Psoas muscle (tissue), 8 donors: ENCODE data around the gene CHRNA7. TPM values are rescaled to one million over a fixed set of nuclear protein-coding genes. Genes with fewer than 3 reads are reported as not detected.

Source experiments
- ATAC-seq, 4 donors: fragments of 200-7000 bp; cut with Tn5 transposase; one replicate each; pipeline ENCODE4 v1.9.1; 2020; ENCODE audit warnings: moderate library complexity in 3 of 4, mild to moderate bottlenecking in 2 of 4
- DNase-seq, 2 donors: peaks; one replicate each; pipeline ENCODE4 v3.0.0-alpha.2; 2020
- H3K27ac ChIP-seq: fragments of 200-600 bp; one replicate; pipeline ENCODE4 v1.8.0; 2022
- H3K27me3 ChIP-seq, 3 donors: fragments of 200-600 bp in 1 of 3; one replicate each; pipeline versions ENCODE4 v1.6.1 to v1.8.0; 2013 to 2022; ENCODE audit warnings: low read length in 2 of 3, mild to moderate bottlenecking in 2 of 3, moderate library complexity in 1 of 3; ENCODE audit not compliant: insufficient read depth in 3 of 3
- H3K36me3 ChIP-seq, 2 donors: fragments of 200-600 bp in 1 of 2; one replicate each; pipeline versions ENCODE4 v1.6.1 to v1.8.0; 2013 to 2022; ENCODE audit warnings: low read depth in 1 of 2, mild to moderate bottlenecking in 1 of 2, moderate library complexity in 1 of 2; ENCODE audit not compliant: insufficient read depth in 1 of 2
- H3K4me1 ChIP-seq: fragments of 200-600 bp; one replicate; pipeline ENCODE4 v1.8.0; 2022
- H3K4me3 ChIP-seq: fragments of 200-600 bp; one replicate; pipeline ENCODE4 v1.8.0; 2022; ENCODE audit warnings: mild to moderate bottlenecking
- H3K9me3 ChIP-seq: fragments of 200-600 bp; one replicate; pipeline ENCODE4 v1.8.0; 2022
- WGBS, 3 donors: extraction: QIAGEN DNeasy Blood & Tissue Kit; methylation state at CpG; one replicate each; pipeline versions ENCODE4 v1.1.6 to v1.1.7; 2013; 5-methylcytosine and 5-hydroxymethylcytosine counted together
- intact Hi-C, 2 donors: fragments of 100-400 bp; cut with DNase I; formaldehyde crosslinking; loops; one replicate each; pipeline versions ENCODE4 v1.11.0 to v1.14.2; 2022
- polyA plus RNA-seq, 3 donors: library from polyadenylated mRNA; stranded (reverse); fragments of 200-250 nt; gene quantifications; one replicate each; pipeline ENCODE4 v1.2.3, GENCODE V29; 2013
- total RNA-seq, 4 donors: library from RNA; stranded (reverse); fragmentation: NEBNext Ultra II Directional in 2 of 4; extraction: Animal tissue kit (Norgen Biotek cat#: 25700) in 2 of 4; gene quantifications; one replicate each; pipeline versions ENCODE4 v1.2.1 to v1.2.4, GENCODE V29; 2021 to 2023
- TF ChIP-seq, protein P1 (sequence below): fragments of 200-600 bp; IDR thresholded peaks from one replicate; pipeline ENCODE4 v1.8.0; 2022; ENCODE audit warnings: antibody characterized with exemption
- donor health status: healthy with polysubstance abuse.
- donor health status: DM: no; HTN: no; CAD: no; lungs with moderate emphysema.
- donor health status: Bipolar disorder and iron deficiency.
- donor health status: healthy.
- donor health status: DM: yes; HTN: yes; CAD: no.
- donor health status: DM: no; HTN: no; CAD: no.
- donor health status: DM: no; HTN: no; CAD: no.
- donor health status: DM: yes; HTN: yes; CAD: no.

Gene CHRNA7
- total and polyA plus RNA-seq, 7 donors = 0.18 to 1.9 (median 0.45) TPM

DNA sequence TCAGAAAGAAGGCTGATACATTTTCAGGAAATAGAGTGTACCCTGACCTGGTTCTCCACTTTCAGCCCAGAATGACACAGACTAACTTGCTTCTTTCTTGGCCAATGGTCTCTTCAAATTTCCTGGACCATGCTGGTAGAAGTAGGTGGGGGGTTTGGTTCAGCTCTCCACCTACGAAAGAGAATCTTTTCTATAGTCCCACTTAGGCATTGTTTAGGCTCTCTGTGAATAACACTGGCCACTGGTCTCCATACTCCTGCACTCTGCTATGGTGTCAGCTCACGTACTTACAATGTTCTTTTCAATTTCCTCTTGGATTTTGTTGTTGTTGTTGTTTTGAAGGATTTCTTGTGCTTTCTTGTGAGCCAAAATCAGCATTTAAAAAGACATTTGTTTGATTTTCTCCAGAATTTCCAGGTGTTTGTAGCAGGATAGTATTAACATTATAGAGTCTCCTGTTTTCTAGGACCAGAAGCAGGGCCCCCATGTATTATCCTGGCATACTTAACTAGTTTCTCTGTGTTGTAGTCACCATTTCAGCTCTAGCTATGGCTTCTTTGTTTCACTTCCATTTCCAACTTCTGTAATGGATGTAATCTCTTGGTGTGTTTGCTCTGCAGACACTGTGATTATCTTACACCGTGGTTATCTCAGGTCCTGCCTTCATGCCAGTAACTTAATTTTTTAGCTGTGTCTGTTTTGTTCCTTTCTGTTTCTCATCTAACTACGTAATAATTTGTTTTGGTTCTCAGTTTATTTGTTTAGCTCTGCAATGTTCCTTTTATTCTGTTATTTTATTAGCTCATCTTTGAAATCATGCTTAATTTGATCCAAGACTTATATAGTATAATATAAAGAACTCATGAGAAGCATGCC lies 61.4 kb downstream of the CHRNA7 start:
- H3K36me3 ChIP-seq = no peaks in the 10 kb centered on the region
- DNase-seq = no peak
- no peaks in the 10 kb centered on the region for H3K4me1 ChIP-seq
- H3K27ac ChIP-seq = no peak overlapping the region
- intact Hi-C loops = no loop called here
- TF ChIP-seq, protein P1, sequence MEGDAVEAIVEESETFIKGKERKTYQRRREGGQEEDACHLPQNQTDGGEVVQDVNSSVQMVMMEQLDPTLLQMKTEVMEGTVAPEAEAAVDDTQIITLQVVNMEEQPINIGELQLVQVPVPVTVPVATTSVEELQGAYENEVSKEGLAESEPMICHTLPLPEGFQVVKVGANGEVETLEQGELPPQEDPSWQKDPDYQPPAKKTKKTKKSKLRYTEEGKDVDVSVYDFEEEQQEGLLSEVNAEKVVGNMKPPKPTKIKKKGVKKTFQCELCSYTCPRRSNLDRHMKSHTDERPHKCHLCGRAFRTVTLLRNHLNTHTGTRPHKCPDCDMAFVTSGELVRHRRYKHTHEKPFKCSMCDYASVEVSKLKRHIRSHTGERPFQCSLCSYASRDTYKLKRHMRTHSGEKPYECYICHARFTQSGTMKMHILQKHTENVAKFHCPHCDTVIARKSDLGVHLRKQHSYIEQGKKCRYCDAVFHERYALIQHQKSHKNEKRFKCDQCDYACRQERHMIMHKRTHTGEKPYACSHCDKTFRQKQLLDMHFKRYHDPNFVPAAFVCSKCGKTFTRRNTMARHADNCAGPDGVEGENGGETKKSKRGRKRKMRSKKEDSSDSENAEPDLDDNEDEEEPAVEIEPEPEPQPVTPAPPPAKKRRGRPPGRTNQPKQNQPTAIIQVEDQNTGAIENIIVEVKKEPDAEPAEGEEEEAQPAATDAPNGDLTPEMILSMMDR = no peak
- WGBS, 3 donors = 68 to 74% (median 68%) methylated on average over 4 of the region's 4 CpGs
- ATAC-seq = no peak
- H3K4me3 ChIP-seq = no peak overlapping the region
- no peaks in the 10 kb centered on the region for H3K27me3 ChIP-seq
- H3K9me3 ChIP-seq = no peaks in the 10 kb centered on the region

DNA sequence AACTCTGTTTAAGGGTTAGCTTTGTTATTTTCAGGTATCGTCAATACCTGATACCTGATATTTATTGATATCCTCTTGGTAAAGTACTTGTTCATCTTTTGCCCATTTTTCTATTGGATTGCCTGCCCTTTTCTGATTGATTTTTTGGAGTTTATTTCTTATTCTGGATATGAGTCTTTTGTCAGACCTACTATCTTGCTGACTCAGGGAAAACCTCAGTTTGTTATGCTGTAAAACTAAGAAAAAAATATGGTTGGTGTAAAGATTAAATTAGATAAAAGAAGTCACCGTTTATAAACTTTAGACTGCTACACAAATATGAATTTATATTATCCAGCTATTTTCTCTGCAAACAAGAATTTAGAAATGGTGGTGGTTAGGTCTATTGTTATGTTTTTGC lies 65.9 kb downstream of the CHRNA7 start:
- Histone ChIP-seq H3K27ac (no peak overlapping the region), H3K9me3 (no peaks in the 10 kb centered on the region), H3K4me3 (no peak overlapping the region), H3K27me3 (no peaks in the 10 kb centered on the region), H3K4me1 (no peaks in the 10 kb centered on the region), H3K36me3 (no peaks in the 10 kb centered on the region)
- DNase-seq (no peak), ATAC-seq (no peak)
- intact Hi-C loops = no loop called here
- 85 to 90% (median 89%) methylated on average over 2 of the region's 2 CpGs for WGBS, 3 donors
- TF ChIP-seq, protein P1 = no peak

GRCh38 chr15:32096916-32097617 lies 66.8 kb downstream of the CHRNA7 start:
- TF ChIP-seq, protein P1 = no peak
- no peak overlapping the region for H3K4me3 ChIP-seq
- DNase-seq (no peak), ATAC-seq (no peak)
- no peaks in the 10 kb centered on the region for H3K9me3 ChIP-seq
- 47 to 58% (median 55%) methylated on average over 12 to 13 of the region's 13 CpGs for WGBS, 3 donors
- H3K36me3 ChIP-seq = no peaks in the 10 kb centered on the region
- no peak overlapping the region for H3K27ac ChIP-seq
- H3K27me3 ChIP-seq = no peaks in the 10 kb centered on the region
- intact Hi-C loops = no loop called here
- no peaks in the 10 kb centered on the region for H3K4me1 ChIP-seq

DNA sequence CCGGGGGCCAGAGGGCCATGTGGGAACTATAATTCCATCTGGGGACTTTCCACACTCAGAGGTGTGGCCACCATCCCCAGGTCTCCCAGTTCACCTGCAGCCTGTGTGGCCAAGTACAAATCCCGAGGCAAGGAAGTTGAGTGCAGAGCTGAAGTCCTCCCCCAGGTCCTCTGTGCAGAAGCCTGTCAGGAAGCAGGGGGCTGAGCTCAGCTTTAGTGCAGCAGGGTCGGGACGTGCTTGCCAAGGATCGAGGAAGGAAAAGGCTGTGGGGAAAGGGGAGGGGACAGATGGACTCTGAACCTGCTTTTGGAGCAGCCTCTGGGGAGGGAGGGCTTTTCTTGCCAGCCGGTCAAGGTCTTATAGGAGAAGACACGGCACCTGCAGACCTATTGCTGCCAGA lies 67.7 kb downstream of the CHRNA7 start:
- intact Hi-C loops = no loop called here
- Histone ChIP-seq H3K4me3 (no peak overlapping the region), H3K4me1 (no peaks in the 10 kb centered on the region), H3K9me3 (no peaks in the 10 kb centered on the region), H3K27me3 (no peaks in the 10 kb centered on the region), H3K36me3 (no peaks in the 10 kb centered on the region), H3K27ac (no peak overlapping the region)
- WGBS, 3 donors = 22 to 32% (median 30%) methylated on average over 7 of the region's 7 CpGs
- no peak for ATAC-seq
- TF ChIP-seq, protein P1 = no peak
- DNase-seq = no peak
